SK-N-MC (cell line): ENCODE measurements around the gene MAP3K20.
"Not testable (repeated sequence)": the region's sequence is repeated elsewhere in the genome, so short reads cannot be mapped to it uniquely, and the experiment has no call there.

ENCODE experiments used
- DNase-seq: peaks from one replicate; pipeline ENCODE4 v3.0.0-alpha.2; 2011; ENCODE audit warnings: low read depth, low spot score
- H3K27ac ChIP-seq: fragments of 200-600 bp; sonication (generic); 2 replicates; pipeline ENCODE4 v1.5.1; 2016; ENCODE audit warnings: mixed run types
- H3K36me3 ChIP-seq: fragments of 200-600 bp; sonication (generic); 2 replicates; pipeline ENCODE4 v1.6.1; 2017; ENCODE audit warnings: antibody characterized with exemption, low read length, mixed read lengths; ENCODE audit not compliant: insufficient read depth
- H3K4me3 ChIP-seq: fragments of 200-600 bp; sonication (generic); 2 replicates; pipeline ENCODE4 v1.5.1; 2016
- H3K9ac ChIP-seq: fragments of 200-600 bp; sonication (generic); 2 replicates; pipeline ENCODE4 v1.8.0; 2017; ENCODE audit warnings: mixed run types, mixed read lengths; ENCODE audit not compliant: insufficient read length
- H3K9me3 ChIP-seq: fragments of 200-600 bp; sonication (generic); 2 replicates; pipeline ENCODE4 v1.6.1; 2017; ENCODE audit warnings: low read depth, mild to moderate bottlenecking, antibody characterized with exemption, low read length, moderate library complexity, mixed read lengths
- EZH2 ChIP-seq: fragments of 200-600 bp; sonication (generic); IDR thresholded peaks from one replicate; pipeline ENCODE4 v1.6.1; 2017; ENCODE audit warnings: antibody characterized with exemption
- FOXP2 ChIP-seq: optimal IDR thresholded peaks from 2 replicates; pipeline ENCODE3; 2011; ENCODE audit warnings: mild to moderate bottlenecking, moderate library complexity; ENCODE audit not compliant: insufficient read depth; ENCODE audit errors: extremely low read length, control extremely low read depth
- POLR2AphosphoS5 ChIP-seq: IDR thresholded peaks from 2 replicates; pipeline ENCODE4 v1.6.1; 2012; ENCODE audit warnings: mild to moderate bottlenecking, low read depth, low read length, borderline replicate concordance

MAP3K20 gene

DNA sequence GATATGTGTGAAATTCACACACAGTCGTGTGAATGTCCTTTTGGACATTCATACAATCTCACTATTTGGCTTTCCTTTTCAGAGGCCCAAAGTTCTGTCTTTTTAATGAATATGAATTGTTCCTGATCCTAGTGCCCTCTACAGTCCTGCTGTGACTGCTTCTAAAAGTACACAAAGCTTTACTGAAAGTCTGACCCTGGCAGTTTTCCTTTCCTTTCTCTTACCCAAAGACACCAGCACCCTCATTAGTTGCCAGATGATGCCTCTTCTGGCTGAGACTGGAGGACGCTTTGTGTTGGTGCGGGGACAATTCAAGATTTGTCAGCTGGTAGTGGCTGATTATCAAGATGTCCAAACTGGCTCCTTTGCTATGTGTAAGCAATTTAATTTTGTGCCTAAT is 197.2 kb downstream of the MAP3K20 start:
- H3K9ac ChIP-seq = no peak overlapping the region
- H3K4me3 ChIP-seq = no peak overlapping the region
- no peaks in the 10 kb centered on the region for H3K9me3 ChIP-seq
- no peak for DNase-seq
- H3K36me3 ChIP-seq = no peaks in the 10 kb centered on the region
- TF ChIP-seq EZH2 (no peak), FOXP2 (no peak), POLR2AphosphoS5 (no peak)
- no peak overlapping the region for H3K27ac ChIP-seq

DNA sequence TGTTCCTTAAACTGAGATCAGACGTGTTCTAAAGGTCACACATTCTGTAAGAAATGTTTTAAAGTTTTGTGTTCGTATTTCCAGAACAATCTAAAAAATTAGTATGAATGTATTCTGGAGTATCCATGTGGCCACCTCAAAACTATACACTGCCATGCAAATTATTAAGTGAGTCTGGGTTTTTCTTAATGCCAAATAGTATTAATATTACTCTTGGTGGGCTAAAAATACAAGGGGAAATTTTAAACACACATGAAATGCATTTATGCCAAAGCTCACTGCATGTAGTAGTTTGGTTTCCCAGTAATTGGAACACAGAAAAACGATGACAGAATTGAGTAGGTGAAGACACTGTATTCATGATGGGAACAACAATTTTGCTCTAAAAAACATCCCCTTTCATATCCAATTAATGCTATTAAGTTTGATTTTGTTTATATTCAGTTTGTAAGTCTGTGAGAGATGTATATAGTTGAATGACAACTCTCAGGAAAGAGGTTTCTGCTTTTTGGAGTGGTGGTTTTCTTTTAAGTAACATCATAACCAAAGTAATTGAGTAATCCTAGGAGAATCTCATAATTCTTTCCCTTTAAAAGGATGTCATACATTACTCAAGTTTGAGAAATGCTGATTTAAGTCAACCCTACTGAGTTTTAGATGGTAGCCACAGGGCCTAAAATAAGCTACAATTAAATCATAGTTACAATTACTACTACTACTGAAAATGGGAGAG is 203.3 kb downstream of the MAP3K20 start:
- no peak for TF ChIP-seq EZH2
- no peak for TF ChIP-seq POLR2AphosphoS5
- no peak for TF ChIP-seq FOXP2
- Histone ChIP-seq H3K36me3 (no peaks in the 10 kb centered on the region), H3K9me3 (no peaks in the 10 kb centered on the region), H3K9ac (no peak overlapping the region), H3K4me3 (no peak overlapping the region), H3K27ac (no peak overlapping the region)
- DNase-seq = no peak

DNA sequence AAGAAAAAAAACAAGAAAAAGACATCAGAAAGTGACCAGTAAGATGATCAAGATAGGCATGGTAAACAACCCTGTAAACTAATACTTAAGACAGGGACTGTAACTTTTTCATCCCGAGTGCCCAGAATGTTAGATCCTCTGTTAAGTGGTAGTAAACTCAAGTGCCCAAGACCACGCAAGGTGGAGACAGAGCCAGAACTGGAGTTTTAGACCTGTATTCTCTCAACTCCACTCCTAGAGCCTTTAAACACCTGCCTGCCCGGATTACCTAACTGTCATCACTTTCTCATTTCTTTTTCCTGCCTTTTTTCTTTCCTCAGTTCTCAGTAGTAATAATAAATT is 203.9 kb downstream of the MAP3K20 start:
- Histone ChIP-seq H3K4me3 (no peak overlapping the region), H3K9me3 (no peaks in the 10 kb centered on the region), H3K9ac (no peak overlapping the region), H3K27ac (no peak overlapping the region), H3K36me3 (no peaks in the 10 kb centered on the region)
- no peak for TF ChIP-seq EZH2
- TF ChIP-seq POLR2AphosphoS5 = no peak
- TF ChIP-seq FOXP2 = no peak
- DNase-seq = no peak

DNA sequence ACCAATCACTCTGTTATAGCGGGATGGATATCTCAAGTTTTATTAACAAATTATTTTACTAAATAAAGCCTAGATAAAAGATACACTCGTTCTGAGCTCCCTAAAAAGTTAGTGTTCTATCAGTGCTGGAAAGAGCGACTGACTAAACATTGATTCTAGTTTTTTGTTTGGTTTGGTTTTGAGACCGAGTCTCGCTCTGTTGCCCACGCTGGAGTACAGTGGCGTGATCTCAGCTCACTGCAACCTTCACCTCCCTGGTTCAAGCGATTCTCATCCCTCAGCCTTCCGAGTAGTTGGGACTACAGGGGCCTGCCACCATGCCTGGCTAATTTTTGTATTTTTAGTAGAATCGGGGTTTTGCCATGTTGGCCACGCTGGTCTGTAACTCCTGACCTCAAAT is 205.2 kb downstream of the MAP3K20 start:
- Histone ChIP-seq H3K9me3 (no peaks in the 10 kb centered on the region), H3K36me3 (no peaks in the 10 kb centered on the region), H3K9ac (no peak overlapping the region), H3K4me3 (no peak overlapping the region), H3K27ac (no peak overlapping the region)
- no peak for DNase-seq
- TF ChIP-seq FOXP2 = no peak
- no peak for TF ChIP-seq POLR2AphosphoS5
- TF ChIP-seq EZH2 = no peak

DNA sequence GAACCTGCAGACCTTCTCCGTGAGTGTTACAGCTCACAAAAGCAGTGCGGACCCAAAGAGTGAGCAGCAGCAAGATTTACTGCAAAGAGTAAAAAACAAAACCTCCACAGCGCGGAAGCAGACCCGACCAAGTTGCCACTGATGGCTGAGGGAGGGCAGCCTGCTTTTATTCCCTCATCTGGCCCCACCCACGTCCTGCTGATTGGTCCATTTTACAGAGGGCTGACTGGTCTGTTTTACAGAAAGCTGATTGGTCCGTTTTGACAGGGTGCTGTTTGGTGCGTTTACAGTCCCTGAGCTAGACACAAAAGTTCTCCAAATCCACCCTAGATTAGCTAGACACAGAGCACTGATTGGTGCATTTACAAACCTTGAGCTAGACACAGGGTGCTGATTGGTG is 206.3 kb downstream of the MAP3K20 start:
- not testable (repeated sequence) for H3K9me3 ChIP-seq, H3K27ac ChIP-seq, DNase-seq, H3K9ac ChIP-seq, H3K36me3 ChIP-seq, H3K4me3 ChIP-seq

DNA sequence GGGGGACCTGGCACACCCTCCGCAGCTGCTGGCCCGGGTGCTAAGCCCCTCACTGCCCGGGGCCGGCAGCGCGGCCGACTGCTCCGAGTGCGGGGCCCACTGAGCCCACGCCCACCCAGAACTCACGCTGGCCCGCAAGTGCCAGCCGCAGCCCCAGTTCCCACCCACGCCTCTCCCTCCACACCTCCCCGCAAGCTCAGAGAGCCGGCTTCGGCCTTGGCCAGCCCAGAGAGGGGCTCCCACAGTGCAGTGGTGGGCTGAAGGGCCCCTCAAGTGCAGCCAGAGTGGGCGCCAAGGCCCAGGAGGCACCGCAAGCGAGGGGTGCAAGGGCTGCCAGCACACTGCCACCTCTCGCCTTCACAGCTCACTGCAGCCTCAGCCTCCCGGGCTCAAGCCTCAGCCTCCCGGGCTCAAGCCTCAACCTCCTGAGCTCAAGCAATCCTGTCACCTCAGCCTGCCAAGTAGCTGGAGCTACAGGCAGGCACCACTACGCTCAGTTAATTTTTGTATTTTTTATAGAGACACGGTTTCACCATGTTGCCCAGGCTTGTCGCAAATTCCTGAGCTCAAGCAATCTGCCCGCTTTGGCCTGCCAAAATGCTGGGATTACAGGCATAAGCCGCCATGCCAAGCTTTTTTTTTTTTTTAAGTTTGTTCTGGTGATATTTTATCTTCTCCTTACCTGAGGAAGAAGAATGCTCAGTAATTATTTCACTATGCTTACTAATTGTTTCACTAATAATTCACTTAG is 207.3 kb downstream of the MAP3K20 start:
- Histone ChIP-seq H3K36me3 (no peaks in the 10 kb centered on the region), H3K9ac (no peak overlapping the region), H3K9me3 (no peaks in the 10 kb centered on the region), H3K4me3 (no peak overlapping the region), H3K27ac (no peak overlapping the region)
- DNase-seq = no peak
- no peak for TF ChIP-seq EZH2
- no peak for TF ChIP-seq FOXP2
- no peak for TF ChIP-seq POLR2AphosphoS5

DNA sequence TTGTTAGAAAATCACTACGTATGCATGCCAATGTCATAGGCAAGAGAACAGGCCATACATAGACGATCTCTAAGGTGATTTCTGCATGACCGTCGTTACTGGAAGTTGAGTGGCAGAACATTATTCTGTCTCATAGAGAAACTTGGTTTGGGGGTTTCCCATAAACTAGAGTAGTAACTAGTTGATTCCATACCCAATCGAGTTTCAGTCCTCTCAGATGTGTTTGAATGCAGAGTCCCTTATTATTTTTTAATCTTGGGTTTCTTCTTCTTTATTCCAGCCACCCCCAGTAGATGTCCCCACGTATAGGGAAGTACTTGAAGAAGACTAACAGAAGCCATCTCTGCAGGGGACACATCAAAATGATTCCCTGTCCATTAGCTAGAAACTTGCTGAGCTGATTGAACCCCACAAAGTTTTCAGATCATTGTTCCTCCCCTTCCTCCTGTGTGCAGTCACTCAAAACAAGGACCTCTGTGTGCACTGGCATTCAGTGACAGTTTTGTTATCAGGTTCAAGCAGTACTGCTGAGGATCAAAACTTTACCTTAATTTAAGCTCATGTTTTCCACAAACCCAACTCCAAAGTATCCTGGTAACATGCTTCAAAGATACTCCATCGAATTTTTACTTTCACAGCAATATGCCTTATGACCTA is 210.6 kb downstream of the MAP3K20 start:
- Histone ChIP-seq H3K27ac (no peak overlapping the region), H3K9me3 (no peaks in the 10 kb centered on the region), H3K4me3 (no peak overlapping the region), H3K9ac (no peak overlapping the region), H3K36me3 (no peaks in the 10 kb centered on the region)
- DNase-seq = no peak
- TF ChIP-seq FOXP2 (no peak), POLR2AphosphoS5 (no peak), EZH2 (no peak)

DNA sequence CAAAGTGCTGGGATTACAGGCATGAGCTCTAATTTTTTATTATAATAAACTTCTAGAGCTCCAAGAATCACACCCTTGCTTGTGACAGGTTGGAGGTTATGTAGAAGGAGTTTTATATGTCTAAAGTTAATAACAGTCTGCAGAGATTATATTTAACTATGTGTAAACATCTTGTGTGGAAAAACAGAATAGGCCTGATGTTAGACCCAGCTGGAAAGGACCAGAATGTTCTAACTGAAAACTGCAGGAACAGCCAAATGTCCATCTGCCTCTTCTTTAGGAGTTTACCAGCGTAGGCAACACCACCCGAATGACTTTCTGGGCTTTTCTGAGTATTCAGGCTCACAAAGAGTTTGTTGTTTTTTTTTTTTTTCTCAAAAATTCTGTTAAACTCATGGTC is 211.9 kb downstream of the MAP3K20 start:
- H3K9ac ChIP-seq = no peak overlapping the region
- no peak for TF ChIP-seq EZH2

DNA sequence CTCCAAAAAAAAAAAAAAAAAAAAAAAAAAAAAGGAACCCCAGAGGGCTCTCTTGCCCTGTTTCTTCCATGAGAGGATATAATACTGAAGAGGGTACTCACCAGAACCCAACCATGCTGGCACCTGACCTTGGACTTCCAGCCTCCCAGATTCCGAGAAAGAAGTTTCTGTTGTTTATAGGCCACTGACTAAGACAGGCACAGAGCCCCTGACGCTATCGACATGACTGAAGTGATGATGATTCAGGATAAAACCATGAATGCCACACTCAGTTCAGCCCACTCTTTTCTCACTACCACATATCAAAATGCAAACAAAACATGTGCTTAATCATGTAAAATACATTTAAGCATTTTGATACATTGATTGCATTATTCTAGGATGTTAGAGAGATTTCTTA is 212.9 kb downstream of the MAP3K20 start:
- Histone ChIP-seq H3K9me3 (peaks cover 3% of the 10 kb centered on the region; the same call in 1 of the 2 replicates), H3K9ac (no peak overlapping the region), H3K4me3 (no peak overlapping the region), H3K27ac (no peak overlapping the region), H3K36me3 (no peaks in the 10 kb centered on the region)
- no peak for DNase-seq
- TF ChIP-seq FOXP2 (no peak), EZH2 (no peak), POLR2AphosphoS5 (no peak)

More for the DNA sequence above, 211.9 kb downstream of the MAP3K20 start:
- Histone ChIP-seq H3K27ac (no peak overlapping the region), H3K36me3 (no peaks in the 10 kb centered on the region), H3K9me3 (no peaks in the 10 kb centered on the region), H3K4me3 (no peak overlapping the region)
- DNase-seq = no peak
